ENCODE measurements around the gene BHMT.

The BHMT gene

DNA sequence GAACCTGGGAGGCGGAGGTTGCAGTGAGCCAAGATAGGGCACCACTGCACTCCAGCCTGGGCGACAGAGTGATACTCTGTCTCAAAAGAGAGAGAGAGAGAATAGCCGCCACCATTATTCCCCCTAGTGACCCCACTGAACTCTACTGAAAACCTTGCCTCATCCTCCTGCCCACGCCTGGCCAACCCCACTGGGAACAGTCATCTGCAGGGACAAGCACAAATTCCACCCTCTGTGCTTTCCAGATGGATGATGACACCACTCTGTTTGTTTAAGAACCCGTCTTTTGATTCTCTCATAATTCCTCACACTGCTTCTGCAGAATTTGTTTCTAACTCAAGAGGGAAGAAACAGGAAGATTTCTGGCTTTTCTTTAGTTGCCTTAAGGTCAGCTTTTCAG is 29.8 kb upstream of the BHMT start:
- Histone ChIP-seq H3K9me3 (ENCODE audit: control insufficient read depth, low read length) (no peaks in the 10 kb centered on the region), H3K36me3 (ENCODE audit: control insufficient read depth, insufficient read depth, low read length) (no peaks in the 10 kb centered on the region), H3K27me3 (ENCODE audit: control insufficient read depth, insufficient read depth, low read length, poor library complexity, severe bottlenecking) (no peaks in the 10 kb centered on the region), H3K4me3 (ENCODE audit: insufficient read depth, low read depth, low read length) (no peak overlapping the region), H3K4me1 (ENCODE audit: control insufficient read depth, insufficient read depth, low read length) (no peaks in the 10 kb centered on the region), H3K27ac (ENCODE audit: insufficient read depth, low read depth, low read length, poor library complexity, severe bottlenecking) (no peak overlapping the region)
- 88 to 90% methylated on average over 5 of the region's 5 CpGs for WGBS, 2 experiments

DNA sequence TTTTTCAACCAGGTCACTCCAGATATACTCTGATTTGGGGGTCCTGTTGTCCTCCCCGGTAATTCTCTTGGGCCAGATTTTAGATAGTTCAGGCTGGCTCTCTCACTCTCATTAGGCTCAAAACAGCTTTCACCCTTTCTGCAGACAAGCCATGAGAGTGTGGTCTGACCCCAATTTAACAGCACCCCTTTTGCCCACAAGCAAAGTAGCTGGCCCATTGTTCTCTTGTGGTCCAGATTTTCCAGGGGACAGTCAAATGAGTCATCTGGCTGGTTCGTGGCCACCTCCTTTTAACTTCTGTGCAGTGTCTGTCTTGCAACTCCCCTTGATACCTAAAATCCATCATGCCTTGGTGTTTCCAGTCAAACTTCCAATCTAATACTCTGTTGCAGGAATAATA is 25.5 kb upstream of the BHMT start:
- H3K4me1 ChIP-seq (ENCODE audit: control insufficient read depth, insufficient read depth, low read length) = no peaks in the 10 kb centered on the region
- H3K36me3 ChIP-seq (ENCODE audit: control insufficient read depth, insufficient read depth, low read length) = no peaks in the 10 kb centered on the region
- 89 to 90% methylated on average over 2 of the region's 2 CpGs for WGBS, 2 experiments
- H3K4me3 ChIP-seq (ENCODE audit: insufficient read depth, low read depth, low read length) = no peak overlapping the region
- no peaks in the 10 kb centered on the region for H3K27me3 ChIP-seq (ENCODE audit: control insufficient read depth, insufficient read depth, low read length, poor library complexity, severe bottlenecking)
- H3K9me3 ChIP-seq (ENCODE audit: control insufficient read depth, low read length) = no peaks in the 10 kb centered on the region
- no peak overlapping the region for H3K27ac ChIP-seq (ENCODE audit: insufficient read depth, low read depth, low read length, poor library complexity, severe bottlenecking)

DNA sequence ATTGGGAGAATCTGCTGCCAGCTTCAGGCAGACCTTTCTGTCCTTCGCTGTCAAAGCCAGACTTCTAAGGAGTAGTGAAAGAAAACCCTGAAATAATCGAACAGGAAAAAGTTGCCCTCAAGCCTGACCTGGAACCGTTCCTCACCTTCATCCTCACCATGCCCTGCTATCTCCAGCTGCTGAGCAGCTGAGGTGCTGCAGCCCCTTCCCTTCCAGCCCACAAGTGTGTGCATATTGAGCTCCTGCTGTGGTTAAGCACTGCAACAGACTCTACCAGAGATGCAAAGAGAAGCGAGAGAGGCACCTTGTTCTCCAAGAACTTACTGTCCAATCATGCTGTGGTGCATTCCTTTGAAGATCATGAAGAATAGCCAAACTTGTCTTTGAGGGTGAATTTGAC is 23.1 kb upstream of the BHMT start:
- no peaks in the 10 kb centered on the region for H3K4me1 ChIP-seq (ENCODE audit: control insufficient read depth, insufficient read depth, low read length)
- no peaks in the 10 kb centered on the region for H3K36me3 ChIP-seq (ENCODE audit: control insufficient read depth, insufficient read depth, low read length)
- H3K27ac ChIP-seq (ENCODE audit: insufficient read depth, low read depth, low read length, poor library complexity, severe bottlenecking) = no peak overlapping the region
- WGBS, 2 experiments = 86 to 87% methylated on average over 4 of the region's 4 CpGs
- no peak overlapping the region for H3K4me3 ChIP-seq (ENCODE audit: insufficient read depth, low read depth, low read length)
- H3K9me3 ChIP-seq (ENCODE audit: control insufficient read depth, low read length) = no peaks in the 10 kb centered on the region
- no peaks in the 10 kb centered on the region for H3K27me3 ChIP-seq (ENCODE audit: control insufficient read depth, insufficient read depth, low read length, poor library complexity, severe bottlenecking)

DNA sequence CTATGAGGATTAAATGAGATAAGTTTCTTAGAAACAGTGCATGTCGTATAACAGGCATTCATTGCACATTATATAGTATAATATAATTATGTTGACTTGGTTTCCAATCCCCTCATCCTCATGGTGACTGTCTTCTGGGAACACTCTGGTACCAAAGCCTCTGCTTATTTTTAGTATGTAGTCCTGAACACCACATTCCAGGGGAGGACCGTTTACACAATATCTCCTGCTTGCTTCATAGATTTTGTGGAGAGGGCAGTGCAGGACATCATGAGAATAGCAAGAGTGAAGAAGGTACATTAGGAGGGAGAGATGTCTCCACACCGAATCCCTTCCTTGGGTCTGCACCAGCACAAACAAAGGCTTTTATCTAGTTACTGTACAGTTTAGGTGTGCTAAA is 20.5 kb upstream of the BHMT start:
- 89 to 97% methylated on average over 2 of the region's 3 CpGs for WGBS, 2 experiments
- Histone ChIP-seq H3K27me3 (ENCODE audit: control insufficient read depth, insufficient read depth, low read length, poor library complexity, severe bottlenecking) (no peaks in the 10 kb centered on the region), H3K4me1 (ENCODE audit: control insufficient read depth, insufficient read depth, low read length) (no peaks in the 10 kb centered on the region), H3K27ac (ENCODE audit: insufficient read depth, low read depth, low read length, poor library complexity, severe bottlenecking) (no peak overlapping the region), H3K36me3 (ENCODE audit: control insufficient read depth, insufficient read depth, low read length) (no peaks in the 10 kb centered on the region), H3K4me3 (ENCODE audit: insufficient read depth, low read depth, low read length) (no peak overlapping the region), H3K9me3 (ENCODE audit: control insufficient read depth, low read length) (no peaks in the 10 kb centered on the region)

DNA sequence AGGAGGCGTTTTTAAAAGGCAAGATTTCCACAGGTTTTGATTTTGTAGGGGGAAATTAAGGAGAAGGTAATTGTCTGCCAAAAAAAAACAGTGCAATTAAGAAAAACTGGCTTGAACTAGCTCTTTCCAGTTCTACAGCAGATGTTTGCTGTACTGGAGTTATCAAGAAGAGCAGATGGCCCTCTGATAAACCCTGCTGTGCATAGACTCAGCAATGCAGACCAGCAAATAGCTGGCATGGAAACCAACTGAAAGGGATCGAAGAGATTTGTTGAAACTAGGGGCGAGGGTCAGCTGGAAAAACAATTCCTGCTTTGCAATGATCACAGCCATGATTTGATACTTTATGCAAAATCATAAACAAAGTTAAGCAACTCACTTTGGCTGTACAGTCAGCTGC is 17.8 kb upstream of the BHMT start:
- Histone ChIP-seq H3K4me1 (ENCODE audit: control insufficient read depth, insufficient read depth, low read length) (no peaks in the 10 kb centered on the region), H3K27ac (ENCODE audit: insufficient read depth, low read depth, low read length, poor library complexity, severe bottlenecking) (no peak overlapping the region), H3K9me3 (ENCODE audit: control insufficient read depth, low read length) (no peaks in the 10 kb centered on the region), H3K36me3 (ENCODE audit: control insufficient read depth, insufficient read depth, low read length) (no peaks in the 10 kb centered on the region), H3K4me3 (ENCODE audit: insufficient read depth, low read depth, low read length) (no peak overlapping the region), H3K27me3 (ENCODE audit: control insufficient read depth, insufficient read depth, low read length, poor library complexity, severe bottlenecking) (no peaks in the 10 kb centered on the region)
- 84 to 92% methylated on average over 3 of the region's 3 CpGs for WGBS, 2 experiments

DNA sequence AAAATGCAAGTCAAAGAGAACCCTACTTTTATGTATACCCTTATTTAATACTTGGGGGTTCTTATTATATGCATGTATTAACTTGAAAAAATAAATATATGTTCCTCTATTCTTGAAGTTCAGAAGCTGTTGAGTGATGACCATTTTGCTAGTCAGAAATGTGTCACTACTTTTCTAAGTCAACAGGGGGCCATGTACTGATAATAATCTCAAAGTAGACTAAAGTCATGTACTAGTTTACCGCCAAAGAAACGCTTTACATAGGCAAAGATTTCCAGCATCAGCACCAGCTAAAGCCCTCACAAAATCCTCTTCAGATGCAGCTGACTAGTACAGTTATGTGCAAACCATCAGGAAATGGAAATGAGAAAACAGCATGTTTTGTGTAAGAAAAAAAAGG is 5.7 kb upstream of the BHMT start:
- peaks cover 11% of the 10 kb centered on the region for H3K27me3 ChIP-seq (ENCODE audit: control insufficient read depth, insufficient read depth, low read length, poor library complexity, severe bottlenecking)
- no peak overlapping the region for H3K27ac ChIP-seq (ENCODE audit: insufficient read depth, low read depth, low read length, poor library complexity, severe bottlenecking)
- no peak overlapping the region for H3K4me3 ChIP-seq (ENCODE audit: insufficient read depth, low read depth, low read length)
- no peaks in the 10 kb centered on the region for H3K9me3 ChIP-seq (ENCODE audit: control insufficient read depth, low read length)
- no peaks in the 10 kb centered on the region for H3K36me3 ChIP-seq (ENCODE audit: control insufficient read depth, insufficient read depth, low read length)
- no peaks in the 10 kb centered on the region for H3K4me1 ChIP-seq (ENCODE audit: control insufficient read depth, insufficient read depth, low read length)
- 89 to 94% methylated on average over 2 of the region's 2 CpGs for WGBS, 2 experiments

DNA sequence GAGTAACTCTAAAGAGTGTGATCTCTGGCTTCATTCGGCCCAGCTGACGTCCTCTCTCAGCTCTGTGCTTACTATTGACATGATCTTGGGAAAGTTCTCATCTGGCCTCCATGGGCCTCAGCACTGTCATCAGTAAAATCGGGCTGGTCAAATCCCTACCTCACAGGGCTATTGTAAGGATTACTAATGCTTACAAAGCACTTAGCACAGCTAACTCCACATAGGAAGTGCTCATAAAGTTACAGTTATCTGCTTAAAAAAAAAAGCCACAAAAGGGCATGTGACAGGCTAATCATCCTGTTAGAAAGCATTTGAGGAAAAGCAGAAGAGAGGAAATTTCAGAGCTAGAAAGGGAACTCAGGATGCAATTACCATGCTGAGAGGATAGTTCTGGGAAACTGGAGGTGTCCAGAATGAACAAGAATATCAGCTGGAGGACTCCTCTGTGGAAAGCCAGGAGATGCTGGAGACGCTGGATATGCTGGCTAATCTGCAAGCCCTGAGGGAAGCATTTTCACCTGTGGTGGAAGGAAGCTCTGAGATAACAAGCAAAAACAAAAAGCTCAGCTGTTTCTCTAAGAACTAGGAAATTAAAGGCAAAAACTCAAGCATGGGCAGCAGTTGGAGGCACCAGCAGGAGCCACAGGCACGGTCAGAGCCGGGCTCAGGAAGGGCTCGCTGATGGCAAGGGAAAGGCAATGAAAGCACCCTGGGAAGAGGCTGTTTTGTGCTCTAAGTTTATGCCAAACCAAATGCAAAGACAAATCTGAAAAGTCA is 4.4 kb upstream of the BHMT start:
- Histone ChIP-seq H3K9me3 (ENCODE audit: control insufficient read depth, low read length) (no peaks in the 10 kb centered on the region), H3K36me3 (ENCODE audit: control insufficient read depth, insufficient read depth, low read length) (no peaks in the 10 kb centered on the region), H3K4me1 (ENCODE audit: control insufficient read depth, insufficient read depth, low read length) (no peaks in the 10 kb centered on the region), H3K27me3 (ENCODE audit: control insufficient read depth, insufficient read depth, low read length, poor library complexity, severe bottlenecking) (peaks cover 24% of the 10 kb centered on the region), H3K27ac (ENCODE audit: insufficient read depth, low read depth, low read length, poor library complexity, severe bottlenecking) (no peak overlapping the region), H3K4me3 (ENCODE audit: insufficient read depth, low read depth, low read length) (no peak overlapping the region)
- WGBS, 2 experiments = 80 to 87% methylated on average over 7 of the region's 7 CpGs

DNA sequence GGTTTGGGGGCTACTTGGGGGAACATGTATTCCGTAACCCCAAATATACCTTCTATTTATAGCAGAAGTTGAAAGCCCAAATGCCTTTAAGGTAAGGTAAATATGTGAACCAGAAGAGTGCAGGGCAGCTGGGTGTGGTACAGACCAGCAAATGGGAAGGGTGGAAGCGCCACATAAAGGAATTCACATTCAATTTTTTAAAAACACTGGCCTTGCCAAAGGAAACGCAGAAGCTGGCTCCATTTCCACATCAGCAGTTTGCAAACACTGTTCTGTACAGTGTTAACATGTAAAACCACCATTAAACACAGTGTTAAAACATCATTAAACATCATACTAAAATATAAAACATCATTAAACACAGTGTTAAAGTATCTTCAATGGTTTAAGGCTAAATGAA is 3.5 kb upstream of the BHMT start:
- peaks cover 33% of the 10 kb centered on the region for H3K27me3 ChIP-seq (ENCODE audit: control insufficient read depth, insufficient read depth, low read length, poor library complexity, severe bottlenecking)
- no peaks in the 10 kb centered on the region for H3K9me3 ChIP-seq (ENCODE audit: control insufficient read depth, low read length)
- H3K27ac ChIP-seq (ENCODE audit: insufficient read depth, low read depth, low read length, poor library complexity, severe bottlenecking) = no peak overlapping the region
- H3K36me3 ChIP-seq (ENCODE audit: control insufficient read depth, insufficient read depth, low read length) = no peaks in the 10 kb centered on the region
- H3K4me1 ChIP-seq (ENCODE audit: control insufficient read depth, insufficient read depth, low read length) = no peaks in the 10 kb centered on the region
- WGBS, 2 experiments = 93% methylated on average over 2 to 3 of the region's 3 CpGs
- H3K4me3 ChIP-seq (ENCODE audit: insufficient read depth, low read depth, low read length) = no peak overlapping the region

DNA sequence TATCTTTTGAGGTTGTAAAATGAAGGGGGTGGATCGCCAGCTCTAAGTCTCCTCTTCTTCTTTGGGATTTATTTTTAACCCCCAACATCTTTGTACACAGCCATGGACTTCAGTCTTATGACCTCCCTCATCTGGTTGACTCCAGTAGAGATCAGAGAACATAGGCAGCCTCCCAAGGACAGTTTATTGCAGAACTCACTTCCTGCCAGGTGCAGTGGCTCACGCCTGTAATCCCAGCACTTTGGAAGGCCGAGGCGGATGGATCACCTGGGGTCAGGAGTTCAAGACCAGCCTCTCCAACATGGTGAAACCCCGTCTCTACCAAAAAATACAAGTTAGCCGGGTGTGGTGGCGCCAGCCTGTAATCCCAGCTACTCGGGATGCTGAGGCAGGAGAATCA is 2.8 kb upstream of the BHMT start:
- no peak overlapping the region for H3K4me3 ChIP-seq (ENCODE audit: insufficient read depth, low read depth, low read length)
- H3K27me3 ChIP-seq (ENCODE audit: control insufficient read depth, insufficient read depth, low read length, poor library complexity, severe bottlenecking) = peaks cover 40% of the 10 kb centered on the region
- WGBS, 2 experiments = 86 to 91% methylated on average over 8 of the region's 8 CpGs

DNA sequence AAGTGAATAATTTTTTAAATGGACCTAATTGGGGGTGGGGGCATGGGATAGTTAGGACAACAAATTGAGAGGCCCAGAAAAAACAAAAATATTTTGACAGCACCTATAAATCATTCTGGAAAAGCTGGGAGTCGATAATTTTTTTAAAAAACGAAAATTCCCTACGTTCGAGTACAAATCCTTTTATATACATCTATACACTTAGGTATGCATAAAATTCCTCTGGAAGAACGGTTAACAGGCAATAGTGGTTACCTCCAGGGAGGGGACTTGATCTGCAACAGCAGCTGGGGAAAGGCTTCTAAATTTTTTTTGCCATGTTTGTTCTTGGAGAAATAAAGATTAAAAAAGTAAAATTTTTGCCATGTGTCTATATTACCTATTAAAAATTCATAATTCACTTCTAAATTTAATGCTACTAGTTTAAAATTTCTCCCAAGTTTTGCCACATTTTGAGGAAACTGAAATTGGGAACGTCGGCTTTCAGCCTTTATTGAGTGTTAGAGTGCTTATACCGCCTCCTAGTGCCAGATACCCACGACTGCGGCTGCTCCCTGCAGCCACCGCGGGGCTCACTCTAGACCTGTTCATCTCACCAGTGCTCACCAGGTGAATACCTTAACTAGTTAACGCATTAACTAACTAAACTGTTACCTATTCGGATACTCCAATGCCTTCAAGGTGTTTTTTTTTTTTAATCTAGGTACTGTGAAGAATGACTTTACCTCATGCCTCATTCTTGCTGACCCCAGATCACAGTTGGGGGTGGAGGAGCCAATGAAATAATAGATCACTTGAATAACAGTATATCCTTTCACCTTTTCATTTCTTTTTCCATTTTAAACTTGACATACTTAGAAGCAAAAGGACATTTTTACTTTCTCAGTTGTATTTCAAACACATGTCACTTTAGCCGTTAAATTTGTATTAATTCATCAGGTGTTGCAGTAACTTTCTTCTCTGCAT is 1.8 kb upstream of the BHMT start:
- Histone ChIP-seq H3K4me1 (ENCODE audit: control insufficient read depth, insufficient read depth, low read length) (no peaks in the 10 kb centered on the region), H3K27me3 (ENCODE audit: control insufficient read depth, insufficient read depth, low read length, poor library complexity, severe bottlenecking) (peaks cover 48% of the 10 kb centered on the region), H3K4me3 (ENCODE audit: insufficient read depth, low read depth, low read length) (no peak overlapping the region), H3K36me3 (ENCODE audit: control insufficient read depth, insufficient read depth, low read length) (no peaks in the 10 kb centered on the region), H3K27ac (ENCODE audit: insufficient read depth, low read depth, low read length, poor library complexity, severe bottlenecking) (no peak overlapping the region), H3K9me3 (ENCODE audit: control insufficient read depth, low read length) (no peaks in the 10 kb centered on the region)
- WGBS, 2 experiments = 28 to 50% methylated on average over 11 to 15 of the region's 15 CpGs

More for the DNA sequence above, 2.8 kb upstream of the BHMT start:
- no peaks in the 10 kb centered on the region for H3K36me3 ChIP-seq (ENCODE audit: control insufficient read depth, insufficient read depth, low read length)
- no peaks in the 10 kb centered on the region for H3K4me1 ChIP-seq (ENCODE audit: control insufficient read depth, insufficient read depth, low read length)
- H3K9me3 ChIP-seq (ENCODE audit: control insufficient read depth, low read length) = no peaks in the 10 kb centered on the region
- H3K27ac ChIP-seq (ENCODE audit: insufficient read depth, low read depth, low read length, poor library complexity, severe bottlenecking) = no peak overlapping the region
